Fibroblast of lung (primary cell): ENCODE data around the gene C2orf81. TPM values are rescaled to one million over a fixed set of nuclear protein-coding genes. Genes with fewer than 3 reads are reported as not detected.

Source experiments
- DNase-seq, 2 donors: peaks; one replicate each; pipeline versions ENCODE4 v3.0.0 to v3.0.0-alpha.2; 2010; ENCODE audit warnings: low read depth in 2 of 2
- H2AFZ ChIP-seq: 2 replicates; pipeline ENCODE4 v1.5.1; 2012; ENCODE audit warnings: low read length, control low read depth, inconsistent platforms
- H3K27ac ChIP-seq: 2 replicates; pipeline ENCODE4 v1.5.1; 2011; ENCODE audit warnings: low read length, control low read depth; ENCODE audit not compliant: insufficient read depth
- H3K27me3 ChIP-seq: 2 replicates; pipeline ENCODE4 v1.5.1; 2011; ENCODE audit warnings: mild to moderate bottlenecking, low read length; ENCODE audit not compliant: control insufficient read depth, insufficient read depth
- H3K36me3 ChIP-seq: 2 replicates; pipeline ENCODE4 v1.5.1; 2011; ENCODE audit warnings: low read length; ENCODE audit not compliant: control insufficient read depth, insufficient read depth
- H3K4me1 ChIP-seq: 2 replicates; pipeline ENCODE4 v1.5.1; 2011; ENCODE audit warnings: low read length; ENCODE audit not compliant: control insufficient read depth, insufficient read depth; ENCODE audit errors: extremely low read depth
- H3K4me2 ChIP-seq: 2 replicates; pipeline ENCODE4 v1.5.1; 2011; ENCODE audit warnings: low read length, control low read depth; ENCODE audit not compliant: insufficient read depth; ENCODE audit errors: extremely low read depth
- H3K4me3 ChIP-seq, 4 experiments: fragments of 200-600 bp in 1 of 4; sonication (generic) in 1 of 4; replicated peaks in 1 of 4; 2 replicates each; pipeline ENCODE4 v1.5.1; 2011 to 2016; ENCODE audit warnings: low read length in 4 of 4, low read depth in 3 of 4, mild to moderate bottlenecking in 3 of 4, control low read depth in 2 of 4, inconsistent platforms in 1 of 4, mixed read lengths in 1 of 4; ENCODE audit not compliant: insufficient read depth in 1 of 4; ENCODE audit errors: control extremely low read depth in 1 of 4
- H3K79me2 ChIP-seq: 2 replicates; pipeline ENCODE4 v1.5.1; 2012; ENCODE audit warnings: mild to moderate bottlenecking, low read length, inconsistent platforms; ENCODE audit not compliant: control insufficient read depth, insufficient read depth
- H3K9ac ChIP-seq: 2 replicates; pipeline ENCODE4 v1.5.1; 2011; ENCODE audit warnings: mild to moderate bottlenecking, low read length, control low read depth; ENCODE audit not compliant: insufficient read depth
- H3K9me3 ChIP-seq: 2 replicates; pipeline ENCODE4 v1.5.1; 2012; ENCODE audit warnings: low read depth, low read length; ENCODE audit not compliant: control insufficient read depth, insufficient read depth
- H4K20me1 ChIP-seq: 2 replicates; pipeline ENCODE4 v1.5.1; 2011; ENCODE audit warnings: low read length; ENCODE audit not compliant: control insufficient read depth, insufficient read depth; ENCODE audit errors: extremely low read depth
- CTCF ChIP-seq, 2 donors: IDR thresholded peaks in 1 of 2; conservative IDR thresholded peaks in 1 of 2; 1 replicate in 1 of 2; 2 replicates in 1 of 2; pipeline ENCODE4 v1.5.1; 2011 to 2012; ENCODE audit warnings: low read length in 2 of 2, control low read depth in 1 of 2, inconsistent platforms in 1 of 2, low read depth in 1 of 2, mild to moderate bottlenecking in 1 of 2
- EZH2 ChIP-seq: IDR thresholded peaks from 2 replicates; pipeline ENCODE4 v1.5.1; 2012; ENCODE audit warnings: low read length, control low read depth, mild to moderate bottlenecking; ENCODE audit errors: missing control alignments
- polyA plus RNA-seq, 2 donors: library from polyadenylated mRNA; depleted of rRNA in 1 of 2; stranded (reverse) in 1 of 2; unstranded in 1 of 2; fragments of >200 nt; gene quantifications; 2 replicates each; pipeline ENCODE4 v1.2.1, GENCODE V29; 2011 to 2012; ENCODE audit warnings: missing spikeins in 1 of 2
- total RNA-seq: library from RNA; depleted of rRNA; stranded (reverse); fragments of >200 nt; gene quantifications from 2 replicates; pipeline ENCODE4 v1.2.1, GENCODE V29; 2014

C2orf81 gene
- total and polyA plus RNA-seq, 2 donors (not counting 1 experiment from before 2014, with no cell fraction given): 0.25 to 1.5 TPM

- Histone ChIP-seq H3K4me3 (peak overlapping the region in 1 of 4 experiments; percentile 18), H4K20me1 (no peaks in the 10 kb centered on the region), H3K9me3 (no peaks in the 10 kb centered on the region), H2AFZ (no peak overlapping the region), H3K9ac (no peak overlapping the region), H3K4me1 (peaks cover 12% of the 10 kb centered on the region), H3K27me3 (no peaks in the 10 kb centered on the region), H3K27ac (no peak overlapping the region), H3K36me3 (no peaks in the 10 kb centered on the region), H3K79me2 (no peaks in the 10 kb centered on the region), H3K4me2 (no peak overlapping the region)
- TF ChIP-seq CTCF (conservative IDR thresholded peaks at IDR 0.05 in 1 of 2, IDR thresholded peaks at IDR 0.05 in 1 of 2; ENCODE audit: low read depth in 1 of 2, low read length in 2 of 2) (no peak), EZH2 (no peak)
- DNase-seq: no peak
Measured at GRCh38 chr2:74441170-74441689, 19.8 kb upstream of the C2orf81 start.

- Histone ChIP-seq H3K4me2 (peak overlapping the region; percentile 99), H2AFZ (peak overlapping the region; percentile 86), H4K20me1 (no peaks in the 10 kb centered on the region), H3K4me3 (peak overlapping the region; percentile 68 to 84 (median 77)), H3K9me3 (no peaks in the 10 kb centered on the region), H3K36me3 (no peaks in the 10 kb centered on the region), H3K9ac (peak overlapping the region; percentile 48), H3K4me1 (peaks cover 12% of the 10 kb centered on the region), H3K27ac (peak overlapping the region; percentile 71), H3K27me3 (no peaks in the 10 kb centered on the region), H3K79me2 (no peaks in the 10 kb centered on the region)
- DNase-seq: peak; percentile 83 to 85
- peak; percentile 1 to 25 for TF ChIP-seq CTCF (conservative IDR thresholded peaks at IDR 0.05 in 1 of 2, IDR thresholded peaks at IDR 0.05 in 1 of 2; ENCODE audit: low read depth in 1 of 2, low read length in 2 of 2)
- TF ChIP-seq EZH2: no peak
Measured at GRCh38 chr2:74440378-74441169, 19.2 kb upstream of the C2orf81 start.

GRCh38 chr2:74439803-74440377 lies 18.5 kb upstream of the C2orf81 start:
- Histone ChIP-seq H3K4me1 (peaks cover 12% of the 10 kb centered on the region), H4K20me1 (no peaks in the 10 kb centered on the region), H3K4me3 (peak overlapping the region; percentile 68 to 84 (median 77)), H2AFZ (peak overlapping the region; percentile 86), H3K9me3 (no peaks in the 10 kb centered on the region), H3K79me2 (no peaks in the 10 kb centered on the region), H3K9ac (peak overlapping the region; percentile 48), H3K27me3 (no peaks in the 10 kb centered on the region), H3K4me2 (peak overlapping the region; percentile 99), H3K36me3 (no peaks in the 10 kb centered on the region), H3K27ac (peak overlapping the region; percentile 71)
- TF ChIP-seq EZH2: no peak
- no peak for TF ChIP-seq CTCF (conservative IDR thresholded peaks at IDR 0.05 in 1 of 2, IDR thresholded peaks at IDR 0.05 in 1 of 2; ENCODE audit: low read depth in 1 of 2, low read length in 2 of 2)
- DNase-seq: peak; percentile 55 to 61
